ENCODE data around the gene ACOD1.

DNA sequence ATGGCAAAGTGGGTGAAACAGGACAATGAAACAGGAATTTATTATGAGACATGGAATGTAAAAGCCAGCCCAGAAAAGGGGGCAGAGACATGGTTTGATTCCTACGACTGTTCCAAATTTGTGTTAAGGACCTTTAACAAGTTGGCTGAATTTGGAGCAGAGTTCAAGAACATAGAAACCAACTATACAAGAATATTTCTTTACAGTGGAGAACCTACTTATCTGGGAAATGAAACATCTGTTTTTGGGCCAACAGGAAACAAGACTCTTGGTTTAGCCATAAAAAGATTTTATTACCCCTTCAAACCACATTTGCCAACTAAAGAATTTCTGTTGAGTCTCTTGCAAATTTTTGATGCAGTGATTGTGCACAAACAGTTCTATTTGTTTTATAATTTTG lies 52.2 kb downstream of the ACOD1 start:
- TF ChIP-seq, protein P1, sequence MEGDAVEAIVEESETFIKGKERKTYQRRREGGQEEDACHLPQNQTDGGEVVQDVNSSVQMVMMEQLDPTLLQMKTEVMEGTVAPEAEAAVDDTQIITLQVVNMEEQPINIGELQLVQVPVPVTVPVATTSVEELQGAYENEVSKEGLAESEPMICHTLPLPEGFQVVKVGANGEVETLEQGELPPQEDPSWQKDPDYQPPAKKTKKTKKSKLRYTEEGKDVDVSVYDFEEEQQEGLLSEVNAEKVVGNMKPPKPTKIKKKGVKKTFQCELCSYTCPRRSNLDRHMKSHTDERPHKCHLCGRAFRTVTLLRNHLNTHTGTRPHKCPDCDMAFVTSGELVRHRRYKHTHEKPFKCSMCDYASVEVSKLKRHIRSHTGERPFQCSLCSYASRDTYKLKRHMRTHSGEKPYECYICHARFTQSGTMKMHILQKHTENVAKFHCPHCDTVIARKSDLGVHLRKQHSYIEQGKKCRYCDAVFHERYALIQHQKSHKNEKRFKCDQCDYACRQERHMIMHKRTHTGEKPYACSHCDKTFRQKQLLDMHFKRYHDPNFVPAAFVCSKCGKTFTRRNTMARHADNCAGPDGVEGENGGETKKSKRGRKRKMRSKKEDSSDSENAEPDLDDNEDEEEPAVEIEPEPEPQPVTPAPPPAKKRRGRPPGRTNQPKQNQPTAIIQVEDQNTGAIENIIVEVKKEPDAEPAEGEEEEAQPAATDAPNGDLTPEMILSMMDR (IDR thresholded peaks at IDR 0.05): no peak
- TF ChIP-seq POLR2AphosphoS5 (IDR thresholded peaks at IDR 0.05) (no peak), POLR2A (IDR thresholded peaks at IDR 0.05) (no peak)
